Activated CD4-positive, alpha-beta T cell treated with anti-CD3 and anti-CD28 coated beads, Interleukin-2, amount 10 ng/mL, durations not matched to agents 24 days and 14 days (primary cell): ENCODE results near the gene CDHR2. TPM values are rescaled to one million over a fixed set of nuclear protein-coding genes. Genes with fewer than 3 reads are reported as not detected.
A peak's percentile ranks its signal among the peaks of the same experiment; 100 is the strongest.
"Not testable (repeated sequence)": the region's sequence is repeated elsewhere in the genome, so short reads cannot be mapped to it uniquely, and the experiment has no call there.

Experiments used
- DNase-seq: peaks from one replicate; pipeline ENCODE4 v3.0.0; 2022
- H3K27ac Mint-ChIP-seq: one replicate; pipeline ENCODE4 v1.8.0; 2022; ENCODE audit warnings: mild to moderate bottlenecking, mixed read lengths
- H3K27me3 Mint-ChIP-seq: one replicate; pipeline ENCODE4 v1.8.0; 2022; ENCODE audit warnings: mixed read lengths
- H3K36me3 Mint-ChIP-seq: one replicate; pipeline ENCODE4 v1.8.0; 2022; ENCODE audit warnings: low read depth, mild to moderate bottlenecking, mixed read lengths
- H3K4me1 Mint-ChIP-seq: one replicate; pipeline ENCODE4 v1.8.0; 2021; ENCODE audit warnings: mixed read lengths
- H3K4me3 Mint-ChIP-seq: one replicate; pipeline ENCODE4 v1.8.0; 2022; ENCODE audit warnings: mild to moderate bottlenecking, moderate library complexity, mixed read lengths
- H3K9me3 Mint-ChIP-seq: one replicate; pipeline ENCODE4 v1.8.0; 2021; ENCODE audit warnings: mixed read lengths
- intact Hi-C: fragments of 100-400 bp; cut with micrococcal nuclease; formaldehyde crosslinking; loops from one replicate; pipeline ENCODE4 v1.15.1; 2023
- total RNA-seq: library from RNA; stranded (reverse); gene quantifications from 2 replicates; pipeline ENCODE4 v1.2.3, GENCODE V29; 2022

CDHR2 gene
- total RNA-seq, 1 donor from 2014 or later, result 0.35 TPM

GRCh38 chr5:176595386-176595943, 46.3 kb downstream of the CDHR2 start:
- intact Hi-C loops, result no loop called here
- DNase-seq, result no peak
- Mint-ChIP-seq H3K27ac (no peak overlapping the region), H3K4me1 (peaks cover 10% of the 10 kb centered on the region), H3K36me3 (no peaks in the 10 kb centered on the region), H3K4me3 (no peak overlapping the region), H3K9me3 (no peaks in the 10 kb centered on the region), H3K27me3 (peaks cover 4% of the 10 kb centered on the region)

GRCh38 chr5:176596069-176596644, 47.0 kb downstream of the CDHR2 start:
- H3K27ac Mint-ChIP-seq, result peak overlapping the region; percentile 78
- no peaks in the 10 kb centered on the region for H3K36me3 Mint-ChIP-seq
- H3K9me3 Mint-ChIP-seq, result no peaks in the 10 kb centered on the region
- H3K27me3 Mint-ChIP-seq, result peaks cover 4% of the 10 kb centered on the region
- intact Hi-C loops, result no loop called here
- peaks cover 10% of the 10 kb centered on the region for H3K4me1 Mint-ChIP-seq
- peak overlapping the region; percentile 79 for H3K4me3 Mint-ChIP-seq
- DNase-seq, result no peak

GRCh38 chr5:176596689-176597416, 47.7 kb downstream of the CDHR2 start:
- Mint-ChIP-seq H3K4me1 (peaks cover 10% of the 10 kb centered on the region), H3K9me3 (no peaks in the 10 kb centered on the region), H3K27me3 (peaks cover 7% of the 10 kb centered on the region), H3K27ac (peak overlapping the region; percentile 78), H3K4me3 (peak overlapping the region; percentile 79), H3K36me3 (no peaks in the 10 kb centered on the region)
- intact Hi-C loops, result no loop called here
- peak; percentile 89 for DNase-seq

DNA sequence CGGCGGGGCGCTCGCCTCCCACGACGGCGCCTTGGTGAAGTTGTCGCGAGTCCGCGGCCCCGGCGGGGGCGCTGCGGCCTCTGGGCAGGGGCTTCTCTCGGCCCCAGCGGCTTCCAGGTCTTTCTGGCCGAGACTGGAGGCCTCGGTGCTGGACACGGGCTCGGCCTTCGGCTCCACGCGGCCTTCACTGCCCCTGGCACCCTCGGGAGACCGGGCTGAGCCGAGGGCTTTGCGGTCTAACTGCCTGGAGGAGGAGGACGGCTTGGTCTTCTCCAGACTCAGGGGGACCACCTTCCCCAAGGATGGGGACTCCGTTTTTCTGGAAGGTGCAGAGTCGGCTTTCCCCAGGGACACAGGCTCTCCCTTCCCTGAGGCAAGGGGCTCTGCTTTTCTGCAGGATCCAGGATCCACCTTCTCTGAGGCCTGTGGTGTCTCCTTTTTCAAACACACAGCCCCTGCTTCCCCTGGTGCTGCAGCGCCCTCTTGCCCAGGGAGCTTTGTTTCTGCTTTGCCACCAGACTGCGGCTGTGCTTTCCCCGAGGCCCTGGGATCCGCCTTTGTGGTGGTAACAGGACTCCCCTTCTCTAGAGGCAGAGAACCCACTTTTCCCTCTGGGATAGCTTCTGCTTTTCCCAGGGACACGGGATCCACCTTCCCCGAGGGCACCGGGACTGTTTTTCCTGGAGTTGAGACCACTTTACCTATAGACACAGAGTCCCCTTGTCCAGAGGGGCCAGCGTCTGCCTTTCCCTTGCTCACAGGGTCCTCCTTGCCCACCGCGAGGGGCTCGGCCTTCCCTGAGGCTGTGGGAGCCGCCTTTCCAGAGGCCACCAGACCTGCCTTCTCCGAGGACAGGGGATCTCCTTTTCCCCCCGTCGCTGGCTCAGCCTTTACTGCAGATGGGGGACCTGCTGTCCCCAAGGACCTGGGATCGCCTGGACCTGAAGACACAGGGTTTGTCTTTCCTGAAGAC, 48.6 kb downstream of the CDHR2 start:
- DNase-seq, result no peak
- Mint-ChIP-seq H3K9me3 (no peaks in the 10 kb centered on the region), H3K4me3 (peak overlapping the region; percentile 55), H3K27ac (no peak overlapping the region), H3K36me3 (no peaks in the 10 kb centered on the region), H3K27me3 (peaks cover 7% of the 10 kb centered on the region), H3K4me1 (peaks cover 10% of the 10 kb centered on the region)
- intact Hi-C loops, result no loop called here

DNA sequence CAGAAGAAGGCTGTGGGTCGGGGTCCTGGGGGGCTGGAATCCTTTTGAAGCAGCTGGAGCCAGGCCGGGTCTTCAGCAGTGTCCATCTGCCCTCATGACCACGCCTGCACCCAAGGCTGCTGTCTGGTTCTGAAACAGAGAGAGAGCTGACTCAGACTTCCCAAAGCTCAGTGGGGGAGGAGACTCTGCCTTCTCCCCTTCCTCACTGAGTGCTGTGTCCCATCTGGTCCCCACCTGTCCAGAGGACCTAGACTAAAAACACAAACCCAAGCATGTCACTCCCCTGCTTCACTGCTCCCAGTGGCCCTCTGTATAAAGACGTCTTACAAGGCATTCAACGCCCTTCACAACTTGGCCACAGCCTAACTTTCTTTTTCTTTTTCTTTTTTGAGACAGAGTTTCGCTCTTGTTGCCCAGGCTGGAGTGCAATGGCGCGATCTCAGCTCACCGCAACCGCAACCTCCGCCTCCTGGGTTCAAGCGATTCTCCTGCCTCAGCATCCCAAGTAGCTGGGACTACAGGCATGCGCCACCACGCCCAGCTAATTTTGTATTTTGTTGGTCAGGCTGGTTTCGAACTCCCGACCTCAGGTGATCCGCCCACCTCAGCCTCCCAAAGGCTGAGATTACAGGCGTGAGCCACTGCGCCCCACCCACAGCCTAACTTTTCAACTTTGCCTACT, 50.7 kb downstream of the CDHR2 start:
- peaks cover 10% of the 10 kb centered on the region for H3K4me1 Mint-ChIP-seq
- intact Hi-C loops, H3K27me3 Mint-ChIP-seq, H3K36me3 Mint-ChIP-seq, H3K4me3 Mint-ChIP-seq, H3K27ac Mint-ChIP-seq, H3K9me3 Mint-ChIP-seq, DNase-seq: not testable (repeated sequence)

DNA sequence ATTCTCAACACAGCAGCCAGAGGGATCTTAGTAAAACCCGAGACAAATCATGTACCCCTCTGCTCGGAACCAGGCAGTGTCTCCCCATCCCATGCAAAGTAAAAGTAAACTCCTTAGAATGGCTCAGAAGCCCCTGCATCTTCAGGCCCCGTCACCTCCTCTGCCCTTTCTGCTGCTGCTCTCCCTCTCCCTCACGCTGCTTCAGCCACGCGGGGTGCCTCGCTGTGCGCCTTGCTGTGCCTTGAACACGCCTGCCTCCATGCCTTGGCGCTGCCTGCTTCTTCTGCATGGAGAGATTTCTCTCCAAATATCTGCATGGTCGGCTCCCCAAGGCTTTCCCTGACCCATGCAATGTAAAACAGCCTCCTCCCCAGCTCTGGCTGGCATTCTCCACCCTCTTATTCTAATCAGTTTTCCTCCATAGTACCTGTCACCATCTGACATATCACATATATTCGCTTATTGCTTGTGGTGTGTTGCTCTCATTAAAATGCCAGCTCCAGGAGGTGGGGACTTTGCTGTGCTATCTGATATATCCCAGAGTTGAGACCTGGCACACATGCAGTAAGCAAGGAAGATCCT, 52.9 kb downstream of the CDHR2 start:
- Mint-ChIP-seq H3K36me3 (no peaks in the 10 kb centered on the region), H3K27ac (no peak overlapping the region), H3K4me1 (peaks cover 4% of the 10 kb centered on the region), H3K4me3 (no peak overlapping the region), H3K27me3 (peaks cover 10% of the 10 kb centered on the region), H3K9me3 (no peaks in the 10 kb centered on the region)
- intact Hi-C loops, result no loop called here
- no peak for DNase-seq

DNA sequence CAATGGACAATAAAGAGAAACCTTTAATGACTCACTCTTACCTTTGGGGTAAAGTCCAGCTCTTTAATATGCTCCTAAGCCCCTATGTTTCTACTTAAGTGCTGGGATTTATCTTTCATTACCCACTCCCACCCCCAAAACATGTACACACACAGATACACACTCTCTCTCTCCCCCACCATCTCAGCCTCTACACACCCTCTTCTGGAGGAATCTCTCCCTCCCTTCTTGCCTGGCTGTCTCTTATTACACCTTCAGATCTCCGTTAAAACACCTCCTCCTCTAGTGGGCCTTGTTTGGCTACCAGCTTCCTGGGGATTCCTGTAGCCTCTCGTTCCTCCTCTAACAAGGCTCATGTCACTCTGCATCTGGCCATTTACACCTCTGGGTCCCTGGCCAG, 53.9 kb downstream of the CDHR2 start:
- H3K4me3 Mint-ChIP-seq, result no peak overlapping the region
- H3K27ac Mint-ChIP-seq, result no peak overlapping the region
- H3K4me1 Mint-ChIP-seq, result peaks cover 4% of the 10 kb centered on the region
- no peak for DNase-seq
- intact Hi-C loops, result no loop called here
- H3K9me3 Mint-ChIP-seq, result no peaks in the 10 kb centered on the region
- H3K27me3 Mint-ChIP-seq, result peaks cover 12% of the 10 kb centered on the region
- H3K36me3 Mint-ChIP-seq, result no peaks in the 10 kb centered on the region

- Mint-ChIP-seq H3K36me3 (no peaks in the 10 kb centered on the region), H3K27ac (no peak overlapping the region), H3K4me3 (no peak overlapping the region), H3K9me3 (no peaks in the 10 kb centered on the region), H3K27me3 (peaks cover 23% of the 10 kb centered on the region), H3K4me1 (peaks cover 11% of the 10 kb centered on the region)
- DNase-seq, result no peak
- intact Hi-C loops, result no loop called here
These were observed 56.9 kb downstream of the CDHR2 start for GRCh38 chr5:176606032-176606431.

DNA sequence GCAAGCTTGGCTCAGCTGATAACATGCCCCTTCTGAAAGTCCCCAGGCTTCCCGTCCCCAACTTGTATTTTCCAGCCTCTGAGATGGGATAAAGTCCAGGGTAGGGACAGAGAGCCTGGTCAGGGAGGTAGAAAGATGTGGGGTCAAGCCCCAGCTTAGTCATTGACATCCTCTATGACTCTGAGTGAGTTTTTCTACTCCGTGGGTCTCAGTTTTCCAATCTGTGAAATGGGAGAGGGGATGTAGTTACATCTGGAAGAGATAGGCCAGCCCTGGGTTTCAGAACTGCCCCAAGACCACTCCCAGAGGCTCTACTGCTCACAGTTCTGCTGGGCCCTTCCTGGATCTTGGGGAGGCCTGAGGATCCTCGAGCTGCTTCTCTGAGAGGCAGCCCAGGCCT, 57.7 kb downstream of the CDHR2 start:
- no peak overlapping the region for H3K4me3 Mint-ChIP-seq
- H3K9me3 Mint-ChIP-seq, result no peaks in the 10 kb centered on the region
- no peak for DNase-seq
- H3K4me1 Mint-ChIP-seq, result peaks cover 14% of the 10 kb centered on the region
- intact Hi-C loops, result no loop called here
- H3K36me3 Mint-ChIP-seq, result no peaks in the 10 kb centered on the region
- H3K27me3 Mint-ChIP-seq, result peaks cover 25% of the 10 kb centered on the region
- no peak overlapping the region for H3K27ac Mint-ChIP-seq

DNA sequence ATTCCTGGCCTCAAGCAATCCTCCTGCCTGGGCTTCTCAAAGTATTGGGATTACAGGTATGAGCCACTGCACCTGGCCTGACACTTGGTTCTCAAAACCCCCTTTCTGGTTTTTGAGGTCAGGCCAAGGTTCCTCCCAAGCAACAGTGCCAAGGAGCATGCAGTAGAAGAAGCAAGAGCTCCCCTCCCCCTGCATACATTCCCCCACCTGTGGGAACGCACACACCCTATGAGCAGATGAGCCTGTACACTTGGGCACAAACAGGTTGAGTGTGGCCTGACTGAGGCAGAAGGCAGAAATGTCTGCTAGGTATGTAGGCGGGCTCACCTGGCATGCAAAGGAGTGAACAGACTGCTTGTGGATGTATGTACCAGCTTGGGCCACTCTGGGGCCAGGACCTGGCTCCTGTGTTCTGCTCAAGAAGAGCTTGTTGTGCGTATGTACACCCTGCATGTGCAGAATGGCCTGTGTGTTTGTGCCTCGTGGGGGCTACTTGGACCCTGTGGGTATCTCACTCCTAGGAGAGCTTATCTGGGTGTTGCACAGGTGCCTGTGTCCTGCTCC, 59.1 kb downstream of the CDHR2 start:
- H3K4me1 Mint-ChIP-seq, result peaks cover 14% of the 10 kb centered on the region
- H3K36me3 Mint-ChIP-seq, result no peaks in the 10 kb centered on the region
- peak overlapping the region; percentile 88 for H3K4me3 Mint-ChIP-seq
- intact Hi-C loops, result no loop called here
- peaks cover 30% of the 10 kb centered on the region for H3K27me3 Mint-ChIP-seq
- H3K27ac Mint-ChIP-seq, result no peak overlapping the region
- no peaks in the 10 kb centered on the region for H3K9me3 Mint-ChIP-seq
- no peak for DNase-seq

DNA sequence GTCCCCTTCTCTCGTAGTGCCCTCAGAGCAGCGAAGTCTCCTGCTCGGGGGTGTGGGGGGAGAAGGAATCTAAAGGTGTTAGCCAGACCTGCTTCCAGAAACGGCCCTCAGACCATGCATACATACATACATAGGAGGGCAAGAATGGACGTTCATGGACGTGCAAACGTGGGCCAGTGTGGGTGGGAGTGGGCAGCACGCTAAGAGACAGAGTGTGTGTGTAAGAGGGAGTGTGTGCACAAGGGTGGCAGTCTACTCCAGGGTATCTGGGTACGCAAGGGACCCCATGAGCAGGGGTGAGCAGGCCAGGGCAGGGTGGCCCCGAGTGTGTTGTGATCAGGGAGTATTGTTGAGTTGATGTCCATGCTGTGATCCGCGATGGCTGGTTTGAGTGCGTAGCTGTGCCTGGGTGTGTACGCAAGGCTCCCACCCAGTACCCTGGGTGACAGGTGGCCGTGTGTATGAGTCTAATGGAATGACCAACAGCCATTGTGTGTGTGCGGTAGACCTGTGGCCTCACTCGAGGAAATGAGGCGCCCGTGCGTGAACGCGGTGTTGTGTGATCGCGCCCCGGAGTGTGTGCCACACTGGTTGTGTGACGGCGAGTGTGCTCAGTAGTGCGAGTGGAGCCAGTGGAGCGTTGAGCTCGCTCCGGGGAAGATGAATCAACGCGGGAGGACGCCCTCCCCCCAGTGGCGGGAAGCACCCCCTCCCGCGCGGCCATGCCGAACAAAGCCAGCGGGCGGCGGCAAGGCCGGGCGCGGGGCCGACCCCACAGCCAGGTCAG, 60.0 kb downstream of the CDHR2 start:
- Mint-ChIP-seq H3K27me3 (peaks cover 33% of the 10 kb centered on the region), H3K9me3 (no peaks in the 10 kb centered on the region), H3K36me3 (no peaks in the 10 kb centered on the region), H3K4me1 (peaks cover 14% of the 10 kb centered on the region), H3K4me3 (peak overlapping the region; percentile 88), H3K27ac (peak overlapping the region; percentile 84)
- intact Hi-C loops, result no loop called here
- peak; percentile 73 for DNase-seq

DNA sequence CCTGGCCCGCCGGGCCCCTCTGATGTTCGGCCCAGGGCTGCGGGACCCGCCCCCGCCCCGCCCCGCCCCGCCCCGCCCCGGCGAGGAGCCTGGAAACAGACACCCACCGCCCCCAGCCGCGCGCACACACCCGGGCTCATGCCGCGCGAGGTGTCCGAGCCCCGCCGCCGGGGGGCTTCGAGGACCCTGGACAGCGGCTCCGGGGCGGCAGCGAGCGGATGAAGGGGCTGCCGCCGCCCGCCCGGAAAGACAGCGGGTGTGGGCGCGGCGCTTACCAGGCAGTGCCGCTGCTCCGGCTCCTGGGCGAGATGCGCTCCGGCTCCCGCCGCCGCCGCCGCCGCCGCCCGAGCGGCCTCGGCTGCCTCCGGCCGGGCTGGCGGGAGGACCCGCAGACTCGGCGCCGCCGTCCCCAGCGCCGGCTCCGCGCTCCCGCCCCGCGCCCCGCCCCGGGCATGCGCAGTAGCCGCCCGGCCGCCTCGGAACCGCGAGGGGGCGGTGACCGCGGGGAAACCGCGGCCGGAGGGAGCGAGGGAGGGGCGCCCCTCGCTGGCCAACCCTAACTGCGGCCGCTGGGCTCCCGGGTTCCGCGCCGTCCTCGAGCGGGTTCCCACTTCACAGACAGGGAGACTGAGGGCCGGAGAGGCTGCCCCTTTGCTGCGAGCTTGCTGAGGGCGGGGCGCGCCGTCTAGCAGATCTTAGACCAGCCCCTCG, 60.7 kb downstream of the CDHR2 start, which contains the start of gene GPRIN1:
Gene GPRIN1, minus strand, starts transcription at position 433 of the 711 bp plus-strand sequence. CDS start 10,322 bp downstream, outside the sequence.
- no peaks in the 10 kb centered on the region for H3K36me3 Mint-ChIP-seq
- DNase-seq, result peak; percentile 93
- intact Hi-C loops, result loop anchor here (5.0 kb wide), 1 partner anchor 73 kb away; the partner anchor contains the start of gene RNF44

More for the DNA sequence above, 60.7 kb downstream of the CDHR2 start, which contains the start of gene GPRIN1:
- peaks cover 14% of the 10 kb centered on the region for H3K4me1 Mint-ChIP-seq
- peak within 1 kb of the TSS; percentile 88 for H3K4me3 Mint-ChIP-seq
- peak within 1 kb of the TSS; percentile 84 for H3K27ac Mint-ChIP-seq
- no peaks in the 10 kb centered on the region for H3K9me3 Mint-ChIP-seq
- H3K27me3 Mint-ChIP-seq, result peaks cover 38% of the 10 kb centered on the region
